Lung (tissue), 12 donors: ENCODE results near the gene TRABD2B. TPM values are rescaled to one million over a fixed set of nuclear protein-coding genes. Genes with fewer than 3 reads are reported as not detected.

Source experiments
- ATAC-seq: fragments of 200-7000 bp; cut with Tn5 transposase; one replicate; pipeline ENCODE4 v1.9.1; 2020; ENCODE audit warnings: moderate number of reproducible peaks; ENCODE audit not compliant: insufficient read depth, low FRiP score
- DNase-seq, 3 donors: peaks; one replicate each; pipeline ENCODE4 v3.0.0-alpha.2; 2013 to 2017
- H3K27ac ChIP-seq, 2 donors: one replicate each; pipeline ENCODE4 v1.5.1; 2013; ENCODE audit warnings: mild to moderate bottlenecking in 2 of 2, moderate library complexity in 2 of 2, control low read depth in 1 of 2, inconsistent platforms in 1 of 2, low read depth in 1 of 2, low read length in 1 of 2
- H3K27me3 ChIP-seq, 3 donors: one replicate each; pipeline ENCODE4 v1.5.1; 2013; ENCODE audit warnings: low read length in 2 of 3; ENCODE audit not compliant: control insufficient read depth in 3 of 3, insufficient read depth in 3 of 3
- H3K36me3 ChIP-seq, 4 donors: one replicate each; pipeline ENCODE4 v1.5.1; 2013; ENCODE audit warnings: low read length in 4 of 4, mild to moderate bottlenecking in 1 of 4, moderate library complexity in 1 of 4; ENCODE audit not compliant: control insufficient read depth in 4 of 4, insufficient read depth in 4 of 4
- H3K4me1 ChIP-seq, 5 donors: one replicate each; pipeline ENCODE4 v1.5.1; 2013; ENCODE audit warnings: low read length in 5 of 5, mild to moderate bottlenecking in 2 of 5, moderate library complexity in 1 of 5; ENCODE audit not compliant: control insufficient read depth in 5 of 5, insufficient read depth in 5 of 5
- H3K4me3 ChIP-seq: one replicate; pipeline ENCODE4 v1.5.1; 2013; ENCODE audit warnings: mild to moderate bottlenecking, control low read depth, moderate library complexity
- H3K9ac ChIP-seq, 2 donors: one replicate each; pipeline ENCODE4 v1.5.1; 2013; ENCODE audit warnings: low read length in 2 of 2, control low read depth in 1 of 2; ENCODE audit not compliant: insufficient read depth in 1 of 2
- H3K9me3 ChIP-seq, 4 donors: one replicate each; pipeline ENCODE4 v1.5.1; 2013; ENCODE audit warnings: low read length in 3 of 4, mild to moderate bottlenecking in 1 of 4, moderate library complexity in 1 of 4; ENCODE audit not compliant: control insufficient read depth in 4 of 4, insufficient read depth in 3 of 4
- WGBS, 2 donors: extraction: QIAGEN DNeasy Blood & Tissue Kit; methylation state at CpG; one replicate each; pipeline ENCODE4 v1.1.7; 2013; 5-methylcytosine and 5-hydroxymethylcytosine counted together
- polyA plus RNA-seq, 2 donors: library from polyadenylated mRNA; stranded (reverse); fragments of 200-250 nt; gene quantifications; one replicate each; pipeline ENCODE4 v1.2.1, GENCODE V29; 2013
- total RNA-seq, 2 donors: library from RNA; depleted of rRNA in 1 of 2; stranded (reverse); fragments of >200 nt in 1 of 2; gene quantifications; one replicate each; pipeline ENCODE4 v1.2.1, GENCODE V29; 2014 to 2021
- TF ChIP-seq, protein P1 (sequence below): IDR thresholded peaks from 2 replicates; pipeline ENCODE4 v1.5.1; 2012; ENCODE audit warnings: mild to moderate bottlenecking; ENCODE audit errors: control extremely low read depth, extremely low read depth
- donor health status: control.
- donor health status: control.
- donor health status: Bipolar disorder and iron deficiency.
- donor health status: healthy.
- donor health status: DM: yes; HTN: yes; CAD: no.

Gene TRABD2B
- total and polyA plus RNA-seq, 4 donors: 0.37 to 1.9 (median 0.64) TPM

DNA sequence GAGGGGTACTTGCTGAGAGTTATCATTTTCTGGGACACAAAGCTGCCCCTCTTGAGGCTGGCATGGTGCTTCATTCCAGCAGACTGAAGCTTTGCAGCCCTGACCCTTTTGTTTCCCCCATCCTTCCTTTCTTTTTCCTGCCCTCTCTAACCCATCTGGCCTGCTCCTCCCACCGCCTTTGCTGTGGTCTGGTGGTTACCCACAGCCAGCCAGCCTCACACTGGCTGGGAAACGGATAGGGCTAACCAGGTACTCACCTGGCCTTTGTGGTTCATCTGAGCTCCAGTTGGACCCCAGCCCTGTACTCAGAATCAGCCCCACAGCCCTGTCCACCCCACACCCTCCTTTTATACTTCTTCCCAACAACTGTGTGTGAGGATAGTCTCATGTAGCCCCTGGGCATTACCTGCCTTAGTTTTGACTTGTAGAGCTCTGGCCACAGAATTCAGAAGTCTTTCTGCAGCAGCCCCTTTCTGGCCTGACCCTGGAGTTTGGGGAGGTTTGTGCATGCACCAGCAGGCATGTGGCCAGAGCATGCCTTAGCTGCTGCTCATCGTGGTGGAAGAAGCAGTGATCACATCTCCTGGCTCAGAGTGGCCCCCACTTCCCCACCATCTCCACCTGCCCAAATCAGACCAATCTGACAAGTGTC, 138.0 kb downstream of the TRABD2B start:
- WGBS, 2 donors: 30 to 52% methylated on average over 3 of the region's 3 CpGs
- no peak overlapping the region for H3K27ac ChIP-seq
- H3K9ac ChIP-seq: no peak overlapping the region
- H3K36me3 ChIP-seq: no peaks in the 10 kb centered on the region
- TF ChIP-seq, protein P1, sequence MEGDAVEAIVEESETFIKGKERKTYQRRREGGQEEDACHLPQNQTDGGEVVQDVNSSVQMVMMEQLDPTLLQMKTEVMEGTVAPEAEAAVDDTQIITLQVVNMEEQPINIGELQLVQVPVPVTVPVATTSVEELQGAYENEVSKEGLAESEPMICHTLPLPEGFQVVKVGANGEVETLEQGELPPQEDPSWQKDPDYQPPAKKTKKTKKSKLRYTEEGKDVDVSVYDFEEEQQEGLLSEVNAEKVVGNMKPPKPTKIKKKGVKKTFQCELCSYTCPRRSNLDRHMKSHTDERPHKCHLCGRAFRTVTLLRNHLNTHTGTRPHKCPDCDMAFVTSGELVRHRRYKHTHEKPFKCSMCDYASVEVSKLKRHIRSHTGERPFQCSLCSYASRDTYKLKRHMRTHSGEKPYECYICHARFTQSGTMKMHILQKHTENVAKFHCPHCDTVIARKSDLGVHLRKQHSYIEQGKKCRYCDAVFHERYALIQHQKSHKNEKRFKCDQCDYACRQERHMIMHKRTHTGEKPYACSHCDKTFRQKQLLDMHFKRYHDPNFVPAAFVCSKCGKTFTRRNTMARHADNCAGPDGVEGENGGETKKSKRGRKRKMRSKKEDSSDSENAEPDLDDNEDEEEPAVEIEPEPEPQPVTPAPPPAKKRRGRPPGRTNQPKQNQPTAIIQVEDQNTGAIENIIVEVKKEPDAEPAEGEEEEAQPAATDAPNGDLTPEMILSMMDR: no peak
- H3K9me3 ChIP-seq: peaks cover 0 to 4% (median 0%) of the 10 kb centered on the region in 4 donors
- H3K4me3 ChIP-seq: no peak overlapping the region
- no peaks in the 10 kb centered on the region for H3K27me3 ChIP-seq
- no peak for ATAC-seq
- no peak for DNase-seq
- peaks cover 0 to 2% (median 0%) of the 10 kb centered on the region in 5 donors for H3K4me1 ChIP-seq

DNA sequence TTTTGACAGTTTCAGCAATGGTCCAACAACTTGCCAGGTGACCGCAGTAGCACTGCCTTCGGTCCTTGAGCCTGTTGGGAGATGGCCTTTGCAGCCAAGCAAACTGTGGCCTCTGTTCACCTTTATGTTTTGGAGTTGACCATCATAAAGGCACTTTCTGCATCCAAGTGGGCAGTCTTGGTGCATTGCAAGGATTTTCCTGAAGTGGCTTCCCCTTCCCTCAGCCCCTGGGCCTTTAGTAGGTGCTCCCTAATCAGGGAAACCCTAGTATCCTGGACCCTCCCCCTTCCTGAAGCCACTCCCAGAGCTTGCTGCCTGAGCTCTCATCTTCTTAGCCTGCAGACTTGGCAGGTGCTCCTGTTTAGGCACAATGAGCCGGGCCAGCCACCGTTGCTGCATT, 140.2 kb downstream of the TRABD2B start:
- Histone ChIP-seq H3K27me3 (no peaks in the 10 kb centered on the region), H3K9ac (no peak overlapping the region), H3K4me3 (no peak overlapping the region), H3K9me3 (peaks cover 0 to 4% (median 0%) of the 10 kb centered on the region in 4 donors), H3K4me1 (peaks cover 0 to 2% (median 0%) of the 10 kb centered on the region in 5 donors), H3K27ac (no peak overlapping the region), H3K36me3 (no peaks in the 10 kb centered on the region)
- ATAC-seq: no peak
- no peak for DNase-seq
- TF ChIP-seq, protein P1: no peak
- 92 to 97% methylated on average over 4 of the region's 4 CpGs for WGBS, 2 donors

DNA sequence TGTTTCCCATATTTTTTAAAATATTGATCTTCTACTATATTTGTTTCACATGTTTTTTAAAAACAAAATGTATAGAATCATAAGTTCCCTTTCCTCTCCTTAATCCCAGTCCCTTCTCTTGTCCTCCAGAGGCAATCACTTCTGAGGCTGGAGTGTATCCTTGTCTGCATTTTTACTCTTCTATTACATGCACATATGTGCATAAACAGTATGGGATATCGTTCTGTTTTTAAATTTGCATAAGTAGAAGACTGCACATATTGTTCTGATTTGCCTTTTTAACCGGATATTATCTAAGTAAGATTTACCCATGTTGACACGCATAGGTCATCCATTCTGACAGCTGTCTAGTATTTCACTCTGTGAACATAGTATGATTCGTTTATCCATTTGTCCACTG, 142.0 kb downstream of the TRABD2B start:
- TF ChIP-seq, protein P1: no peak
- H3K27me3 ChIP-seq: no peaks in the 10 kb centered on the region
- 72 to 84% methylated on average over 4 of the region's 4 CpGs for WGBS, 2 donors
- H3K4me1 ChIP-seq: peaks cover 0 to 2% (median 0%) of the 10 kb centered on the region in 5 donors
- ATAC-seq (no peak), DNase-seq (no peak)
- no peaks in the 10 kb centered on the region for H3K9me3 ChIP-seq
- H3K9ac ChIP-seq: no peak overlapping the region
- no peak overlapping the region for H3K27ac ChIP-seq
- H3K4me3 ChIP-seq: no peak overlapping the region
- H3K36me3 ChIP-seq: no peaks in the 10 kb centered on the region
